Keratinocyte (primary cell): Measurements from ENCODE around the gene ME1. TPM values are rescaled to one million over a fixed set of nuclear protein-coding genes. Genes with fewer than 3 reads are reported as not detected.
"Not testable (repeated sequence)": the region's sequence is repeated elsewhere in the genome, so short reads cannot be mapped to it uniquely, and the experiment has no call there.

Experiments
- DNase-seq: peaks from one replicate; pipeline ENCODE4 v3.0.0-alpha.2; 2011; ENCODE audit warnings: low read depth, missing footprints, low spot score
- FAIRE-seq: peaks from 2 replicates; lab custom pipeline; 2011; peaks lifted over from hg19 to GRCh38; lab: Jason Lieb, UNC
- H2AFZ ChIP-seq: 2 replicates; pipeline ENCODE4 v1.6.0; 2012; ENCODE audit warnings: low read length, control low read depth, inconsistent platforms; ENCODE audit not compliant: control insufficient read depth
- H3K27ac ChIP-seq: 2 replicates; pipeline ENCODE4 v1.5.1; 2011; ENCODE audit warnings: low read length; ENCODE audit not compliant: control insufficient read depth, insufficient read depth
- H3K27me3 ChIP-seq: 3 replicates; pipeline ENCODE4 v1.6.0; 2011; ENCODE audit warnings: low read length; ENCODE audit not compliant: control insufficient read depth, insufficient read depth; ENCODE audit errors: extremely low read depth
- H3K36me3 ChIP-seq, 2 experiments: 2 replicates in 1 of 2; 3 replicates in 1 of 2; pipeline ENCODE4 v1.5.1; 2011; ENCODE audit warnings: low read length in 2 of 2, mild to moderate bottlenecking in 1 of 2; ENCODE audit not compliant: control insufficient read depth in 2 of 2, insufficient read depth in 2 of 2; ENCODE audit errors: extremely low read depth in 1 of 2
- H3K4me1 ChIP-seq: 3 replicates; pipeline ENCODE4 v1.5.1; 2011; ENCODE audit warnings: low read length; ENCODE audit not compliant: control insufficient read depth, insufficient read depth; ENCODE audit errors: extremely low read depth
- H3K4me2 ChIP-seq: 3 replicates; pipeline ENCODE4 v1.6.0; 2011; ENCODE audit warnings: low read depth, low read length; ENCODE audit not compliant: control insufficient read depth, insufficient read depth; ENCODE audit errors: extremely low read depth
- H3K4me3 ChIP-seq, 3 experiments: fragments of 200-600 bp in 1 of 3; sonication (generic) in 1 of 3; 2 replicates in 2 of 3; 3 replicates in 1 of 3; pipeline ENCODE4 v1.5.1; 2011 to 2016; ENCODE audit warnings: low read length in 3 of 3, mild to moderate bottlenecking in 3 of 3, control low read depth in 2 of 3, inconsistent platforms in 1 of 3, low read depth in 1 of 3, mixed read lengths in 1 of 3, mixed run types in 1 of 3, moderate library complexity in 1 of 3; ENCODE audit not compliant: control insufficient read depth in 2 of 3, insufficient read depth in 2 of 3; ENCODE audit errors: extremely low read depth in 1 of 3
- H3K79me2 ChIP-seq: 2 replicates; pipeline ENCODE4 v1.6.0; 2012; ENCODE audit warnings: low read length; ENCODE audit not compliant: control insufficient read depth, insufficient read depth
- H3K9ac ChIP-seq: 3 replicates; pipeline ENCODE4 v1.6.0; 2011; ENCODE audit warnings: low read length; ENCODE audit not compliant: control insufficient read depth, insufficient read depth; ENCODE audit errors: extremely low read depth
- H3K9me1 ChIP-seq: 3 replicates; pipeline ENCODE4 v1.6.0; 2011; ENCODE audit warnings: low read length; ENCODE audit not compliant: control insufficient read depth, insufficient read depth; ENCODE audit errors: extremely low read depth
- H3K9me3 ChIP-seq: 2 replicates; pipeline ENCODE4 v1.5.1; 2012; ENCODE audit warnings: low read depth, low read length; ENCODE audit not compliant: control insufficient read depth
- H4K20me1 ChIP-seq: 3 replicates; pipeline ENCODE4 v1.6.0; 2011; ENCODE audit warnings: low read length; ENCODE audit not compliant: control insufficient read depth, insufficient read depth; ENCODE audit errors: extremely low read depth
- CTCF ChIP-seq, 3 experiments: IDR thresholded peaks in 1 of 3; conservative IDR thresholded peaks in 1 of 3; optimal IDR thresholded peaks in 1 of 3; 2 replicates in 2 of 3; 3 replicates in 1 of 3; pipeline versions ENCODE3 to v1.5.1; 2011; ENCODE audit warnings: low read length in 3 of 3, mild to moderate bottlenecking in 3 of 3, moderate library complexity in 2 of 3, control low read depth in 1 of 3, inconsistent platforms in 1 of 3; ENCODE audit not compliant: insufficient read depth in 2 of 3; ENCODE audit errors: extremely low read depth in 1 of 3
- EZH2 ChIP-seq: IDR thresholded peaks from one replicate; pipeline ENCODE4 v1.6.1; 2012; ENCODE audit warnings: inconsistent platforms, mild to moderate bottlenecking, low read length, moderate library complexity
- dilution Hi-C: fragments of 300-500 bp; cut with MboI; formaldehyde crosslinking; loops from one replicate; pipeline ENCODE4 v1.7.0; 2020; ENCODE audit warnings: low sequenced_read_pairs; ENCODE audit not compliant: extremely low pct_ligation_motif_present
- polyA plus RNA-seq, 5 experiments: library from polyadenylated mRNA; depleted of rRNA in 3 of 5; stranded (reverse) in 3 of 5; stranded (forward) in 1 of 5; unstranded in 1 of 5; fragments of >200 nt; gene quantifications; 1 replicate in 1 of 5; 2 replicates in 3 of 5; 3 replicates in 1 of 5; pipeline versions ENCODE4 v1.2.1 to v1.2.3, GENCODE V29; 2011 to 2012; ENCODE audit warnings: missing spikeins in 2 of 5, low read depth in 1 of 5, low replicate concordance in 1 of 5

ME1 gene
- polyA plus RNA-seq, 1 donor (not counting 4 experiments of a cell fraction or from before 2014, with no cell fraction given): 27.7 TPM

GRCh38 chr6:83260577-83260976, 170.3 kb downstream of the ME1 start:
- FAIRE-seq: no peak

GRCh38 chr6:83258517-83258916, 172.3 kb downstream of the ME1 start:
- no peaks in the 10 kb centered on the region for H4K20me1 ChIP-seq
- H3K79me2 ChIP-seq: no peaks in the 10 kb centered on the region
- DNase-seq (no peak), FAIRE-seq (no peak)
- H2AFZ ChIP-seq: no peak overlapping the region
- H3K4me2 ChIP-seq: no peak overlapping the region
- no peaks in the 10 kb centered on the region for H3K27me3 ChIP-seq
- TF ChIP-seq EZH2: no peak
- H3K27ac ChIP-seq: no peak overlapping the region
- dilution Hi-C loops: no loop called here
- no peak overlapping the region for H3K4me3 ChIP-seq
- H3K9me3 ChIP-seq: no peaks in the 10 kb centered on the region
- no peaks in the 10 kb centered on the region for H3K36me3 ChIP-seq
- no peaks in the 10 kb centered on the region for H3K9me1 ChIP-seq
- no peak overlapping the region for H3K9ac ChIP-seq
- H3K4me1 ChIP-seq: no peaks in the 10 kb centered on the region

More at GRCh38 chr6:83260577-83260976, 170.3 kb downstream of the ME1 start:
- H3K4me2 ChIP-seq: no peak overlapping the region
- no peak overlapping the region for H3K9ac ChIP-seq
- H3K27me3 ChIP-seq: no peaks in the 10 kb centered on the region
- dilution Hi-C loops: no loop called here
- TF ChIP-seq EZH2 (no peak), CTCF (optimal IDR thresholded peaks at IDR 0.05 in 1 of 3, IDR thresholded peaks at IDR 0.05 in 1 of 3, conservative IDR thresholded peaks at IDR 0.05 in 1 of 3; ENCODE audit: extremely low read depth in 1 of 3, insufficient read depth in 2 of 3, low read length in 3 of 3) (no peak)
- no peaks in the 10 kb centered on the region for H3K36me3 ChIP-seq
- no peaks in the 10 kb centered on the region for H3K79me2 ChIP-seq
- no peaks in the 10 kb centered on the region for H4K20me1 ChIP-seq
- H2AFZ ChIP-seq: no peak overlapping the region
- no peak overlapping the region for H3K27ac ChIP-seq
- no peaks in the 10 kb centered on the region for H3K9me3 ChIP-seq
- H3K9me1 ChIP-seq: no peaks in the 10 kb centered on the region
- DNase-seq: no peak
- H3K4me3 ChIP-seq: no peak overlapping the region
- H3K4me1 ChIP-seq: peaks cover 5% of the 10 kb centered on the region

DNA sequence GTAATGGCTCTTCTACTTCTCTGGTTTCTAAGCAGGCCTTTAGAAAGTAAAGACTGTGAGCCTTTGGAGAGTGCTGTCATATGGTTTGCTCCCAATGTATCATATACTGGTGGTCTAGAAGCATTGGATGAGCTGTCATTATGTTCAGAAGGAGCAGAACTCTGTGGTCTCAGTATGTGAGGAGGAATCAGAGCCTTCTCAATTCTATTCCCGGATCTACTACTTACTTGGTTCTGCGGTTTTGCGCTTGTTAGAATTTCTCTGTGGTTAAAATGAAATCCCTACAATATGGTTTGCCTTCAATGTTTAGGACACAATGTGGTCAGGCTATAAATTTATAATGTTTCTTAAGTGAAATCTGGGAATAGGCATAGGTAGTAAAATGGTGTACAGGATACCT, 173.1 kb downstream of the ME1 start:
- Histone ChIP-seq H3K79me2 (no peaks in the 10 kb centered on the region), H3K4me1 (no peaks in the 10 kb centered on the region), H3K9ac (no peak overlapping the region), H3K4me2 (no peak overlapping the region), H3K36me3 (no peaks in the 10 kb centered on the region), H3K9me1 (no peaks in the 10 kb centered on the region), H3K4me3 (no peak overlapping the region), H2AFZ (no peak overlapping the region), H4K20me1 (no peaks in the 10 kb centered on the region), H3K9me3 (no peaks in the 10 kb centered on the region), H3K27me3 (no peaks in the 10 kb centered on the region), H3K27ac (no peak overlapping the region)
- no peak for FAIRE-seq
- TF ChIP-seq CTCF (optimal IDR thresholded peaks at IDR 0.05 in 1 of 3, IDR thresholded peaks at IDR 0.05 in 1 of 3, conservative IDR thresholded peaks at IDR 0.05 in 1 of 3; ENCODE audit: extremely low read depth in 1 of 3, insufficient read depth in 2 of 3, low read length in 3 of 3) (no peak), EZH2 (no peak)
- dilution Hi-C loops: no loop called here
- no peak for DNase-seq

GRCh38 chr6:83256719-83257118, 174.1 kb downstream of the ME1 start:
- H3K27me3 ChIP-seq, dilution Hi-C loops, H3K4me3 ChIP-seq, H2AFZ ChIP-seq, H3K36me3 ChIP-seq, H4K20me1 ChIP-seq, H3K4me1 ChIP-seq, H3K9me1 ChIP-seq, DNase-seq, H3K4me2 ChIP-seq, H3K27ac ChIP-seq, H3K79me2 ChIP-seq, FAIRE-seq, H3K9ac ChIP-seq, H3K9me3 ChIP-seq: not testable (repeated sequence)
